SK-N-DZ (cell line): ENCODE results near the gene MCM10. TPM values are rescaled to one million over a fixed set of nuclear protein-coding genes. Genes with fewer than 3 reads are reported as not detected.
"Not testable (repeated sequence)": the region's sequence is repeated elsewhere in the genome, so short reads cannot be mapped to it uniquely, and the experiment has no call there.

Source experiments
- DNase-seq: peaks from one replicate; pipeline ENCODE4 v3.0.0-alpha.2; 2015; ENCODE audit warnings: low spot score
- polyA plus RNA-seq, 2 experiments: library from polyadenylated mRNA; depleted of rRNA; stranded (reverse); fragments of >200 nt; gene quantifications; 2 replicates each; pipeline ENCODE4 v1.2.3, GENCODE V29; 2014

Gene MCM10
- polyA plus RNA-seq (2014; cell fraction: cytosol; rRNA removed): 43.0 and 49.5 TPM in 2 replicates
- 33.8 and 36.0 TPM in 2 replicates for polyA plus RNA-seq (2014; cell fraction: nucleus; rRNA removed)

DNA sequence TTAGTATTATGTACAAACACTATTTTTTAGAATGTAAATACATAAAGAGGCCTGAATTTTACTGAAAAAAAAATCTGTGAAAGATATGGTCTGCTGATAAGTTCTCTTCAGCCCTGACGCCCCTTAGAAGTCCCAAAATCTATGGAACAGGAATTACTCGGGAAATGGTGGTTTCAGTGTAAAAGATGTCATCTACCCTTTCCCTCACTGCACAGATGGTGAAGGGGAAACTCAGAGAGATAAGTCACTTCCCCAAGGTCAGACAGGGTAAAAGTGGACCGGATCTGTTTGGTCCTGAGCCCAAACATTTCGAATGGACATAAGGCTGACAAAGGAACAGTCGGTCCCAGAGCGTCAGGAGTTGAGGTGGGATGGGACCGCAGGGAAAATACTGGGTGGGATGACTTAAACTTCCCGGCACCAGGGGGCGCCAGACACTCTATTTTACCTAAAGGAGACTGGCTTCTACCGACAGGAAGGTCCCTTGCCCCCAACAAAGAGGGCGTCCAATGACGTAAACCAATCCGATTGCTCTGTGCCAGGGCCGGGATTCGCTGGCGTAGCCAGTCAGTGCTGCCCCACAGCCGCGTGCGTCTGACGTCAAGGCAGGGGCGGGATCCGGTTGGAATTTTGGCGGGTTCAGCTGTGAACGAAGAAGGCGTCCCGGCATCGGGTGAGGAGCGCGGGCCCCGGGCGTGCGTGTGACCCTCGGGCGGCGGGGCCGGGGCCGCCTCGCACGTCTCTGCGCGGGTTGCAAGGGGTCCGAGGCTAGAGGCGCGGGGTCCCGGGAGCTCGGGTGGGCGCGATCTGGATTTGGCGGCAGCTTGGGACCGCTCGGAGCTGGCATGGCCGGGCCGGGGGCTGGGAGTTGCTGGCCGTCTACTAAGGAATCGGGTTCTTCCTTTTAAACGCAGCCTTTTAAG, at the start of gene MCM10:
Gene MCM10 (plus strand): TSS at position 625 of the 923 bp plus-strand sequence. CDS start 2,645 bp downstream, outside the sequence.
- peak; percentile 99 for DNase-seq

GRCh38 chr10:13113544-13113943, 47.8 kb upstream of the MCM10 start:
- DNase-seq: no peak

DNA sequence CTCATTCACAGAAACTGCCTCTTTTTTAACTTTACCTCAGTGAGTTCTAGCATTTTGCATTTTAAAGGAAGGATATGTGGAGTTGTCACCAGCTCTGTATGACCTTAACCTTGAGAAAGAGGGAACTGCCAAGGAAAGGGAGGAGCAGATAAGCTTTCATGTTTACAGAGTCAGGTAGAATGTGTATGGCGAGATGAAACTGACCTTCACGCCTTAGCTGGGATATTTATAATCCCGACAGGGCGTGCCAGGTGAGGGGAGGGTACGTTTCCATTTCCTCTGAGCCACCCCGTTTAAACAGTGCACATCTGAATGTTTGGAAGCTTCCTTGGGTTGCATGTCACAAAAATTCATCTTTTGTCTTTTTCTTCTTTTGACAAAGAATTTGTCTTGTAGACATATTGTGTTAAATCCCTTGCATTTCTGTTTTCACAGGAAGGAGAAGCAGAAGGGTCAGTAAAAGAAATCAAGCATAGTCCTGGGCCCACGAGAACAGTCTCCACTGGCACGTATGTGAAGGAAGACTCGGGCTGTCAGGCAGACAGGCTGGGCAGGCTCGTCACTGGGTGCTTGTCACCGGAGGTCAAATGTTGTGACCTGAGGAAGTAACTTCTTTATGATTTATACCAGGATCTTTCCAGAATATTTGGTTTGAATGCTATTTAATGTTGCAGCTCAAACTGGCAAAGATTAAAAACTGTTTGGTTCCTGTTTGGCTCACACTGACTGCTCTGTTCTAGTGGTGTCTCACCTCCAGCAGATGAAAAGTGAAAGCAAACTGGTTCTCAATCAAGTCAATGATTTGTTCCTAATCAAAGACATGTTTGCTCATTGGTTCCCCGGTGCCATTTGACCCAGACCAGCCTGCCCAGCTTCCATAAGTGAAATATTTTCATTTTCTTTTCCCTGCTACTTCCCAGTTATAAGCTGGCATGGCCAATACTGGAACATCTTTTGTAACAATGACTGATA, 45.2 kb upstream of the MCM10 start:
- DNase-seq: no peak

- no peak for DNase-seq
Measured at GRCh38 chr10:13117841-13118783, 43.2 kb upstream of the MCM10 start.

DNA sequence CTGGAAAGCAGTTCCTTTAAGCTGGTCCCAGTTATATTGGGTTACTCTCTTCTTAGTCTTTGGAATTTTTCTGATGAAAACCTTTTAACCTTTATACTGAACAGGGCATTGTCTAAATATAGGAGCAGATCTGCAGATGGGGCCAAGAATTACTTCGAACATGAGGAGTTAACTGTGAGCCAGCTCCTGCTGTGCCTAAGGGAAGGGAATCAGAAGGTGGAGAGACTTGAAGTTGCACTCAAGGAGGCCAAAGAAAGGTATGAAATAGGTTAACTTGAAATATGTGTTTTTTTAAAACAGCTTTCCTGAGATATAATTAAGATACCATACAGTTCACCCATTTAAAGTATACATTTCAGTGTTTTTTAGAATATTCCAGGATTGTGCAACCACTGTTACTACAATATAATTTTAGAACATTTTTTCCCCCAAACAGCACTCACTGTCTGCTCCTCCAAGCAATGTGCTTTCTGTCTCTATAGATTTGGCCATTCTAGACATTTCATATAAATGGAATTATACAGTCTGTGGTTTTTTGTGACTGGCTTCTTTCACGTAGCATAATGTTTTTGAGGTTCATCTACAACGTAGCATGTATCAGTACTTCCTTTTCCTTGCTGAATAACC, 42.5 kb upstream of the MCM10 start:
- DNase-seq: no peak

- DNase-seq: no peak
Measured at GRCh38 chr10:13120786-13121499, 40.4 kb upstream of the MCM10 start.

- no peak for DNase-seq
Measured at GRCh38 chr10:13121500-13121854, 39.9 kb upstream of the MCM10 start.

DNA sequence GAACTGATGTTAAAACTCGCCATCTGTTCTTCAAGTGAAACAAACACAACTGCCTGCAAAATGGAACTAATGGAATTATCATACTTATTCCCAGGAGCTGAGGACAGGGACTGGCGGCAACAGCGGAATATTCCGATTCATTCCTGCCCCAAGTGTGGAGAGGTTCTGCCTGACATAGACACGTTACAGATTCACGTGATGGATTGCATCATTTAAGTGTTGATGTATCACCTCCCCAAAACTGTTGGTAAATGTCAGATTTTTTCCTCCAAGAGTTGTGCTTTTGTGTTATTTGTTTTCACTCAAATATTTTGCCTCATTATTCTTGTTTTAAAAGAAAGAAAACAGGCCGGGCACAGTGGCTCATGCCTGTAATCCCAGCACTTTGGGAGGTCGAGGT, 24.7 kb upstream of the MCM10 start:
- no peak for DNase-seq

GRCh38 chr10:13139150-13139549, 22.2 kb upstream of the MCM10 start:
- no peak for DNase-seq

GRCh38 chr10:13139676-13140075, 21.7 kb upstream of the MCM10 start:
- no peak for DNase-seq

DNA sequence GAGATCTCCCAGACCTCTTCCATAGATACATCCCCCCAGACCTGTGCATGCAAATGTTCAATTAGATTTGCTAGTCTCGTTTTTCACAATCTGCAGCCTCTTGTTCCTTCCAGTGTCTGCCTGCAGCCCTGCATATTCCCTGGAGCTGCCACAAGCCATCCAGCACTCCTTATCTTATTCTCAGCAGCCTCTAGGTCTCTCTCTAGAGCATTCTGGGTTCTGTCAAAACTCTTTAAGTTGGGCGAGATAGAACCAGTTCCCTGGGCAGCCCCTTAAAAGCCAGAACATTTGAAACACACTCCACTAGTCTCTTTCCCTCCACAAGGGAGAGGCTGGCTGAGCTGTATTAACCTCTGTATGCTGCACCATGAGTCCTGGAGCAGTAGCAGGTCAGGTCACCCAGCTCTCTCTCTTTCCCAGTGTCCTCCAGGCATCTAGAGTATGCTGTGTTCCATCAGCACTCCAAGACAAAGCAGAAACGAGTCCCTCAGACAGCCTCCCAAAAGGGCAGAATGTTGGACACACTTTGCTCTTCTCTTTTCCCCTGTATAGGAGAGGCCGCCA, 20.6 kb upstream of the MCM10 start:
- DNase-seq: peak; percentile 79

GRCh38 chr10:13143766-13144165, 17.6 kb upstream of the MCM10 start:
- no peak for DNase-seq

- DNase-seq: no peak
Measured at GRCh38 chr10:13144814-13145213, 16.5 kb upstream of the MCM10 start.

DNA sequence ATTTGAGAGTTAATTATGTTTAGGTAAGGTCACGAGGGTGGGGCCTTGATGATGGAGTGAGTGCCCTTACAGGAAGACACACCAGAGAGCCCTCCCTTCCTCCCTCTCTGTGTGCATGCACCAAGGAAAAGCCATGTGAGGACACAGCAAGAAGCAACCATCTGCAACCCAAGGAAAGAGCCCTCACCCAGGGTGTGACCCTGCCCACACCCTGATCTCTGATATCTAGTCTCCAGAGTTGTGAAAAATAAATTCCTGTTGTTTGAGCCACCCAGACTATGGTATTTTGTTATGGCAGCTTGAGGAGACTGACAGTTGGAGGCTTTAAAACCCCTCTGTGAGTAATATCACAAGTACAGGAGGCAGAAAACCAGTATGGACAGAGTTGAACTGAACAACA, 15.0 kb upstream of the MCM10 start:
- DNase-seq: no peak

DNA sequence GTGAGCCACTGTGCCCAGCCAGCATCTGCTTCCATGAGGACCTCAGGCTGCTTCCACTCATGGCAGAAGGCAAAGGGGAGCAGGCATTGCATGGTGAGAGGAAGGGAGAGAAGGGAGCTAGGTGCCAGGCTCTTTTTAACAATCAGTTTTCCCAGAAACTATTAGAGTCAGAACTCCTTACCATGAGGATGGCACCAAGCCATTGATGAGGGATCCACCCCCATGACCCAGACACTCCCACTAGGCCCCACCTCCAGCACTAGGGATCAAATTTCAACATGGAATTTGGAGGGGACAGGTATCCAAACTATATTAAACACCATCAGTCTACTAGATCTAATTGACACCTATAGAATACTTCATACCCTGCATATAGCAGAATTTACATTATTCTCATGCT, 14.2 kb upstream of the MCM10 start:
- DNase-seq: no peak

- DNase-seq: no peak
Measured at GRCh38 chr10:13152296-13152695, 9.1 kb upstream of the MCM10 start.

DNA sequence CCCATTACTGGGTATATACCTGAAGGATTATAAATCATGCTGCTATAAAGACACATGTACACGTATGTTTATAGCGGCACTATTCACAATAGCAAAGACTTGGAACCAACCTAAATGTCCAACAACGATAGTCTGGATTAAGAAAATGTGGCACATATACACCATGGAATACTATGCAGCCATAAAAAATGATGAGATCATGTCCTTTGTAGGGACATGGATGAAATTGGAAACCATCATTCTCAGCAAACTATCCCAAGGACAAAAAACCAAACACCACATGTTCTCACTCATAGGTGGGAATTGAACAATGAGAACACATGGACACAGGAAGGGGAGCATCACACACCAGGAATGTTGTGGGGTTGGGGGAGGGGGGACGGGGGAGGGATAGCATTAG, 5.5 kb upstream of the MCM10 start:
- DNase-seq: not testable (repeated sequence)

GRCh38 chr10:13158401-13158800, 3.0 kb upstream of the MCM10 start:
- DNase-seq: no peak

- DNase-seq: no peak
Measured at GRCh38 chr10:13161857-13162271, 506 bp downstream of the MCM10 start.
